ENCODE measurements around the gene GPR149.

DNA sequence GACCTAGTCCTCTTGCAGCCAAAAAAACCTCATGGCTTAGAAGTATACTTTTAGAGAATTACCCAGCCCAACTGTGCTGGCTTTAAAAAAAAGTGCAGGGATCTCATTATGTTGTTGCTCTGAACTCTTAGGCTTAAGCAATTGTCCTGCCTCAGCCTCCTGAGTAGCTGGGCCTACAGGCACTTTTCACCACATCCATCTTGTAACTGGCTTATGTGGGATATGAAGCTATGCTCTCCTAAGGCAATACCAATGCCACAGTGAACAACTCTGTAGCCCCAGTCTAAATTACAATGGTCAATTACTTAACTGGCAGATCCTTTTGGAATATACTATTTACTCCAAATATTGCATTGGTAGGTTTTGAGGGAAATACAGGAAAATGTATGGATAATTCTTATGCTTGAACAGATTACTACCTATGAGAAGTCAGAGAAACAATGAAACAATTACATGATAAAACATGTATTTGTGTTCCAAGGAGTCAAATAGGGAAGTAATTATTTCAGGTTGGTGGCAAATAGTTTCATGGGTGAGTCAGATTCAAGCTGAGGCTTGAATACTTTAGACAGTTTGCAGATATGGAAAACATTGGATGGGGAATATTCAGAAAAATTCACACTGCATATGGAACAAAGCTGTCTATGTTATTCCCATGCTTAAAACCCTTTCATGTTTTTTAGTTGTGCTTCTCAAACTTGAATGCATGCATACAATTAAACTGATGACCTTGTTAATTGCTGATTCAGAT lies 34.6 kb upstream of the GPR149 start:
- TF ChIP-seq EZH2 (IDR thresholded peaks at IDR 0.05) (no peak), POLR2AphosphoS5 (IDR thresholded peaks at IDR 0.05; ENCODE audit: borderline replicate concordance, low read depth, low read length) (no peak)

Data from SK-N-MC (cell line).